HEK293 (cell line): ENCODE results near the gene PRICKLE3.

Experiments used
- CTCF ChIA-PET: fragments of 350-600 bp; formaldehyde crosslinking; extraction: SDS; loops from one replicate; lab custom pipeline; 2021; ENCODE audit warnings: antibody characterized with exemption; lab: Yijun Ruan, JAX
- POLR2A ChIA-PET: fragments of 300-600 bp; formaldehyde crosslinking; extraction: SDS; loops from one replicate; lab custom pipeline; 2020; ENCODE audit warnings: antibody characterized with exemption, inconsistent platforms; lab: Yijun Ruan, JAX
- H3K27ac ChIP-seq: fragments of 200-500 bp; sonication (Bioruptor generic); 2 replicates; pipeline ENCODE4 v1.5.1; 2014; ENCODE audit warnings: low read depth, low read length, control low read depth, inconsistent platforms; ENCODE audit errors: extremely low read depth
- H3K36me3 ChIP-seq, 2 experiments: fragments of 200-500 bp in 1 of 2; sonication (Bioruptor generic) in 1 of 2; 1 replicate in 1 of 2; 2 replicates in 1 of 2; pipeline ENCODE4 v1.5.1; 2014 to 2017; ENCODE audit warnings: inconsistent platforms in 2 of 2, low read length in 2 of 2; ENCODE audit not compliant: control insufficient read depth in 2 of 2, insufficient read depth in 1 of 2
- H3K4me1 ChIP-seq: fragments of 200-500 bp; sonication (Bioruptor generic); 2 replicates; pipeline ENCODE4 v1.5.1; 2014; ENCODE audit warnings: mild to moderate bottlenecking, low read length, inconsistent platforms; ENCODE audit not compliant: control insufficient read depth, insufficient read depth
- H3K4me3 ChIP-seq: 2 replicates; pipeline ENCODE4 v1.5.1; 2011; ENCODE audit warnings: low read depth, mild to moderate bottlenecking, control low read depth, low read length, moderate library complexity
- H3K9me3 ChIP-seq: fragments of 200-500 bp; sonication (Bioruptor generic); 2 replicates; pipeline ENCODE4 v1.5.1; 2014; ENCODE audit warnings: low read depth, low read length, inconsistent platforms; ENCODE audit not compliant: control insufficient read depth, insufficient read depth
- BCL11B ChIP-seq: fragments of 450-650 bp; formaldehyde crosslinking; IDR thresholded peaks from 2 replicates; pipeline ENCODE4 v1.5.1; 2016; ENCODE audit warnings: low read depth, missing biosample characterization, missing genetic modification characterization
- GLIS1 ChIP-seq: fragments of 450-650 bp; formaldehyde crosslinking; IDR thresholded peaks from 2 replicates; pipeline ENCODE4 v1.5.1; 2016; ENCODE audit warnings: missing biosample characterization, missing genetic modification characterization
- HOXD13 ChIP-seq: sonication (generic); formaldehyde crosslinking; IDR thresholded peaks from 2 replicates; pipeline ENCODE4 v1.8.0; 2022; ENCODE audit warnings: missing genetic modification reagents, borderline replicate concordance
- KLF8 ChIP-seq: fragments of 450-650 bp; formaldehyde crosslinking; IDR thresholded peaks from 2 replicates; pipeline ENCODE4 v1.5.1; 2016; ENCODE audit warnings: missing biosample characterization, missing genetic modification characterization
- RBAK ChIP-seq: fragments of 450-650 bp; formaldehyde crosslinking; IDR thresholded peaks from 2 replicates; pipeline ENCODE4 v1.5.1; 2016; ENCODE audit warnings: missing biosample characterization, missing genetic modification characterization
- SCRT2 ChIP-seq: fragments of 450-650 bp; formaldehyde crosslinking; IDR thresholded peaks from 2 replicates; pipeline ENCODE4 v1.5.1; 2016; ENCODE audit warnings: missing biosample characterization, missing genetic modification characterization
- SETDB1 ChIP-seq: IDR thresholded peaks from one replicate; pipeline ENCODE4 v1.6.1; 2017; ENCODE audit warnings: mild to moderate bottlenecking, low read length, moderate library complexity, mixed read lengths; ENCODE audit not compliant: insufficient read length
- YY2 ChIP-seq: fragments of 450-650 bp; formaldehyde crosslinking; IDR thresholded peaks from 2 replicates; pipeline ENCODE4 v1.5.1; 2016; ENCODE audit warnings: missing biosample characterization, missing genetic modification characterization
- ZFP69B ChIP-seq: fragments of 450-650 bp; formaldehyde crosslinking; IDR thresholded peaks from 2 replicates; pipeline ENCODE4 v1.5.1; 2016; ENCODE audit warnings: missing biosample characterization, missing genetic modification characterization
- ZNF155 ChIP-seq: fragments of 450-650 bp; formaldehyde crosslinking; IDR thresholded peaks from 2 replicates; pipeline ENCODE4 v1.5.1; 2016; ENCODE audit warnings: missing biosample characterization, missing genetic modification characterization
- ZNF157 ChIP-seq: fragments of 450-650 bp; formaldehyde crosslinking; IDR thresholded peaks from 2 replicates; pipeline ENCODE4 v1.5.1; 2016; ENCODE audit warnings: missing biosample characterization, missing genetic modification characterization
- ZNF248 ChIP-seq: fragments of 450-650 bp; formaldehyde crosslinking; IDR thresholded peaks from 2 replicates; pipeline ENCODE4 v1.5.1; 2017; ENCODE audit warnings: missing biosample characterization, missing genetic modification characterization
- ZNF280D ChIP-seq: fragments of 450-650 bp; formaldehyde crosslinking; IDR thresholded peaks from 2 replicates; pipeline ENCODE4 v1.5.1; 2016; ENCODE audit warnings: missing biosample characterization, missing genetic modification characterization
- ZNF416 ChIP-seq: fragments of 450-650 bp; formaldehyde crosslinking; IDR thresholded peaks from 2 replicates; pipeline ENCODE4 v1.5.1; 2016; ENCODE audit warnings: missing biosample characterization, missing genetic modification characterization
- ZNF621 ChIP-seq: fragments of 450-650 bp; formaldehyde crosslinking; IDR thresholded peaks from 2 replicates; pipeline ENCODE4 v1.5.1; 2017; ENCODE audit warnings: missing biosample characterization, missing genetic modification characterization
- ZNF626 ChIP-seq: fragments of 450-650 bp; sonication (Bioruptor Pico); formaldehyde crosslinking; IDR thresholded peaks from 2 replicates; pipeline ENCODE4 v1.5.1; 2018; ENCODE audit warnings: missing biosample characterization, missing genetic modification characterization, inconsistent platforms
- ZNF707 ChIP-seq: fragments of 450-650 bp; formaldehyde crosslinking; IDR thresholded peaks from 2 replicates; pipeline ENCODE4 v1.5.1; 2016; ENCODE audit warnings: missing biosample characterization, missing genetic modification characterization
- ZNF747 ChIP-seq: fragments of 450-650 bp; formaldehyde crosslinking; IDR thresholded peaks from 2 replicates; pipeline ENCODE4 v1.5.1; 2016; ENCODE audit warnings: missing biosample characterization, missing genetic modification characterization
- ZNF76 ChIP-seq: fragments of 450-650 bp; formaldehyde crosslinking; IDR thresholded peaks from 2 replicates; pipeline ENCODE4; 2016; ENCODE audit warnings: low read depth, missing biosample characterization, missing genetic modification characterization, borderline replicate concordance
- ZNF785 ChIP-seq: fragments of 450-650 bp; formaldehyde crosslinking; IDR thresholded peaks from 2 replicates; pipeline ENCODE4 v1.5.1; 2016; ENCODE audit warnings: missing biosample characterization, missing genetic modification characterization
- ZSCAN30 ChIP-seq: fragments of 450-650 bp; IDR thresholded peaks from 2 replicates; pipeline ENCODE4 v1.5.1; 2018; ENCODE audit warnings: missing biosample characterization, mild to moderate bottlenecking, missing genetic modification characterization, moderate library complexity
- TF ChIP-seq, protein P1 (sequence below): fragments of 450-650 bp; formaldehyde crosslinking; IDR thresholded peaks from 2 replicates; pipeline ENCODE4 v1.5.1; 2016; ENCODE audit warnings: missing biosample characterization, missing genetic modification characterization
- TF ChIP-seq, protein P2 (sequence below): fragments of 450-650 bp; formaldehyde crosslinking; IDR thresholded peaks from 2 replicates; pipeline ENCODE4 v1.5.1; 2016; ENCODE audit warnings: missing biosample characterization, missing genetic modification characterization
- TF ChIP-seq, protein P3 (sequence below): fragments of 450-650 bp; formaldehyde crosslinking; IDR thresholded peaks from 2 replicates; pipeline ENCODE4 v1.5.1; 2017; ENCODE audit warnings: missing biosample characterization, missing genetic modification characterization

Gene PRICKLE3

DNA sequence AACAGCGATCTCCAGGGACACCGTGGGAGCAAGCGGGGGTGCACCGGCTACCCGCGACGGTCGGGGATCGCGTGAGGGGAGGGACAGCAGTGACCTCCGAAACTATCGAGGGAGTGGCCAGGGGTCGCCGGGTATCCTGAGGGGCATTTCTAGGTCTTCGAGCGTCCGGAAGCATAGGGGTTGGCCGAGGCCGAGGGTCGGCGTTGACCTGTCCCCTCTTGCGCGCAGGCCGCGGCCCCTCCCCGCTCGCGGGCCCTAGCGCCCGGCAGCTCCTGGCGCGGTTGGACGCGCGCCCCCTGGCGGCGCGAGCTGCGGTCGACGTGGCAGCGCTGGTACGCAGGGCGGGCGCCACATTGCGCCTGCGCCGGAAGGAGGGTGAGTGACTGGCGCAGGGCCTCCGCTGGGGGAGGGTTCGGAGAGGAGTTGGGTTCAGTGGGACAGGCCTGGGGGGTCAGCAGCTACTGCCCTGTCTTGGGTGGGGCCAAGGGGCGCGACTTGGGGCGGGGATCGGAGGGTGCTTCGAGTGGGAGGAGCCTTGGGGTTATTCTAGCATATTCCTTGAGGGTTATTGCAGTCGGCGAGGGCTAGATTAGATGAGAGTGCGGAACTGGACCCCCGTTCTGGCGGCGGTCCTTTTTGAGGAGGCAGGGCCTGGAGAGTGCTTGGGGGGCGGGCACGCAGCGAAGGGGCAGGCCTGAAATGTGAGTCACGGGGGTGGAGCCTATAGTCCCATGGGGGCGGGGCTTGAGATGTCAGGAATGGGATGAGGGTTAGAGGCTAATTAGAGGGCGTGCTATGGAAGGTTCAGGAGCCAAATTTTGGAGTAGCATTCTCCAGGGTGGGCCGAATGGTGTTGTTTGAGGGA, 22.4 kb downstream of the PRICKLE3 start (continued):
- TF ChIP-seq ZNF621 (tag by site-specific recombination): no peak
- no peak for TF ChIP-seq ZNF280D (tag by site-specific recombination)
- TF ChIP-seq, protein P1, sequence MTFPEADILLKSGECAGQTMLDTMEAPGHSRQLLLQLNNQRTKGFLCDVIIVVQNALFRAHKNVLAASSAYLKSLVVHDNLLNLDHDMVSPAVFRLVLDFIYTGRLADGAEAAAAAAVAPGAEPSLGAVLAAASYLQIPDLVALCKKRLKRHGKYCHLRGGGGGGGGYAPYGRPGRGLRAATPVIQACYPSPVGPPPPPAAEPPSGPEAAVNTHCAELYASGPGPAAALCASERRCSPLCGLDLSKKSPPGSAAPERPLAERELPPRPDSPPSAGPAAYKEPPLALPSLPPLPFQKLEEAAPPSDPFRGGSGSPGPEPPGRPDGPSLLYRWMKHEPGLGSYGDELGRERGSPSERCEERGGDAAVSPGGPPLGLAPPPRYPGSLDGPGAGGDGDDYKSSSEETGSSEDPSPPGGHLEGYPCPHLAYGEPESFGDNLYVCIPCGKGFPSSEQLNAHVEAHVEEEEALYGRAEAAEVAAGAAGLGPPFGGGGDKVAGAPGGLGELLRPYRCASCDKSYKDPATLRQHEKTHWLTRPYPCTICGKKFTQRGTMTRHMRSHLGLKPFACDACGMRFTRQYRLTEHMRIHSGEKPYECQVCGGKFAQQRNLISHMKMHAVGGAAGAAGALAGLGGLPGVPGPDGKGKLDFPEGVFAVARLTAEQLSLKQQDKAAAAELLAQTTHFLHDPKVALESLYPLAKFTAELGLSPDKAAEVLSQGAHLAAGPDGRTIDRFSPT (tag by site-specific recombination): peak; percentile 75; the same call in 1 of the 2 replicates
- TF ChIP-seq ZNF785 (tag by site-specific recombination): no peak
- no peak for TF ChIP-seq ZNF248
- TF ChIP-seq KLF8 (tag by site-specific recombination): peak; percentile 89
- peak; percentile 62; the same call in 1 of the 2 replicates for TF ChIP-seq ZSCAN30 (tag by site-specific recombination)
- TF ChIP-seq ZFP69B (tag by site-specific recombination): peak; percentile 40; the same call in 1 of the 2 replicates
- no peak for TF ChIP-seq ZNF157 (tag by site-specific recombination)
- TF ChIP-seq YY2 (tag by site-specific recombination): no peak
- TF ChIP-seq HOXD13 (CRISPR knock-in tag): no peak
- TF ChIP-seq, protein P2, sequence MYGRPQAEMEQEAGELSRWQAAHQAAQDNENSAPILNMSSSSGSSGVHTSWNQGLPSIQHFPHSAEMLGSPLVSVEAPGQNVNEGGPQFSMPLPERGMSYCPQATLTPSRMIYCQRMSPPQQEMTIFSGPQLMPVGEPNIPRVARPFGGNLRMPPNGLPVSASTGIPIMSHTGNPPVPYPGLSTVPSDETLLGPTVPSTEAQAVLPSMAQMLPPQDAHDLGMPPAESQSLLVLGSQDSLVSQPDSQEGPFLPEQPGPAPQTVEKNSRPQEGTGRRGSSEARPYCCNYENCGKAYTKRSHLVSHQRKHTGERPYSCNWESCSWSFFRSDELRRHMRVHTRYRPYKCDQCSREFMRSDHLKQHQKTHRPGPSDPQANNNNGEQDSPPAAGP (tag by site-specific recombination): peak; percentile 58
- 0 out of 2 replicates have a peak, but pooled peaks have one; percentile 21 for TF ChIP-seq ZNF76 (tag by site-specific recombination)
- TF ChIP-seq SETDB1: no peak
- peak; percentile 75; the same call in 1 of the 2 replicates for TF ChIP-seq BCL11B (tag by site-specific recombination)
- no peak for TF ChIP-seq ZNF155
- TF ChIP-seq ZNF707: no peak
- TF ChIP-seq, all 188 proteins: peak for 44

DNA sequence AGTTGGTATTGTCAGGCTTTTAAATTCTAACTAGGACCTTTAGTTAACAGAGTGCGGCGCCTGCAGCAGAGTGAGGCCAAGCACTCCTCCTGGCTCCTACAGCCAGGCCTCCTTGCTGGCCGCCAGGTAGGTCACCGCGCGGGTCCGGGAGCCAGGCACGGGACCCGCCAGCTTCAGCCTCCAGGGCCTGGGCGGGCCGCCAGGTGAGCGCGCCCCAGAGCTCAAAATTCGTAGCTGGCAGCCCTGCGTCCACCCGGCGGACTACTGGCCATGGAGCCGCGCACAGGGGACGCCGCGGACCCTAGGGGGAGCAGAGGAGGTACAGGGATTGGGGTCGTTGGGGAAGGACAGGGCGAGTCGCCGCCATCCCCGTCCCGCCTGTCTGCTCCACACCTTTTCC, 23.6 kb downstream of the PRICKLE3 start, which contains the start of gene MAGIX:
Gene MAGIX (plus strand): TSS at position 139 of the 400 bp plus-strand sequence. CDS start 132 bp downstream, at position 271.
- ChIA-PET CTCF (interaction anchor here (0.7 to 1.5 kb wide), 4 partner anchors 9 to 108 kb away, joined by 4 to 5 read pairs (median 4); partner anchors contain the start of gene PLP2), POLR2A (no interaction called here)
- peak within 1 kb of the TSS; percentile 73; the same call in 1 of the 2 replicates for H3K27ac ChIP-seq
- H3K36me3 ChIP-seq: no peaks in the 10 kb centered on the region
- no peaks in the 10 kb centered on the region for H3K9me3 ChIP-seq
- no peak for TF ChIP-seq ZNF747
- no peak for TF ChIP-seq RBAK
- TF ChIP-seq, protein P3, sequence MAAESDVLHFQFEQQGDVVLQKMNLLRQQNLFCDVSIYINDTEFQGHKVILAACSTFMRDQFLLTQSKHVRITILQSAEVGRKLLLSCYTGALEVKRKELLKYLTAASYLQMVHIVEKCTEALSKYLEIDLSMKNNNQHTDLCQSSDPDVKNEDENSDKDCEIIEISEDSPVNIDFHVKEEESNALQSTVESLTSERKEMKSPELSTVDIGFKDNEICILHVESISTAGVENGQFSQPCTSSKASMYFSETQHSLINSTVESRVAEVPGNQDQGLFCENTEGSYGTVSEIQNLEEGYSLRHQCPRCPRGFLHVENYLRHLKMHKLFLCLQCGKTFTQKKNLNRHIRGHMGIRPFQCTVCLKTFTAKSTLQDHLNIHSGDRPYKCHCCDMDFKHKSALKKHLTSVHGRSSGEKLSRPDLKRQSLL (tag by site-specific recombination): no peak
- no peak for TF ChIP-seq ZNF626 (tag by site-specific recombination)
- TF ChIP-seq GLIS1 (tag by site-specific recombination): no peak
- TF ChIP-seq ZNF416: no peak
- TF ChIP-seq SCRT2: peak; percentile 5; the same call in 1 of the 2 replicates
- H3K4me1 ChIP-seq: peaks cover 7% of the 10 kb centered on the region
- peak within 1 kb of the TSS; percentile 24; the same call in 1 of the 2 replicates for H3K4me3 ChIP-seq
